ENCODE measurements around the gene PLD6.

PLD6 gene

DNA sequence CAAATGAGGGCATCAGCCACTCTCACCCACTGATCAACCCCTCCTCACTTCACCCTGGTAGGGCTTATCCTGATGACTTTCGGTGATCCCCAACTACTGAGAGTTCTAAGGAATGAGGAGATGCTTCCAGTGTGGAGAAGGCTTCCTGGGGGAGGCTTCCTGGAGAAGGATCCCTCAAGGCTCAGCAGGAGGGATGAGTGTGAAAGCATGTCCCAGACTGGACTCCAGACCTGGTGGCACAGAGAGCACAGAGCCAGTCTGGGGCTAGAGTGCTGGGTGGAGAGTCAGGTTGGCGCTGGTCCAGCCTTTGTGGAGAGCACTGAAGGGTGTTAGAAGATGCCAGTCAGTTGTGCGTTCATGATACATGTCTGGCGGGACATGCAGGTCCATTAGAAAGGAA lies 53.7 kb downstream of the PLD6 start:
- H3K36me3 ChIP-seq (ENCODE audit: control insufficient read depth in 1 of 2, insufficient read depth in 2 of 2, low read length in 2 of 2) = peaks cover 55 to 66% of the 10 kb centered on the region in 2 donors
- no peaks in the 10 kb centered on the region for H3K9me3 ChIP-seq (ENCODE audit: control insufficient read depth in 1 of 2, low read length in 2 of 2)
- H3K4me1 ChIP-seq (ENCODE audit: control insufficient read depth in 1 of 2, insufficient read depth in 2 of 2, low read length in 2 of 2) = peaks cover 0 to 20% of the 10 kb centered on the region in 2 donors
- no peaks in the 10 kb centered on the region for H3K27me3 ChIP-seq (ENCODE audit: low read depth, low read length)
- H3K27ac ChIP-seq (ENCODE audit: low read length) = no peak overlapping the region
- H3K4me3 ChIP-seq (ENCODE audit: low read depth in 1 of 2, low read length in 2 of 2) = no peak overlapping the region

DNA sequence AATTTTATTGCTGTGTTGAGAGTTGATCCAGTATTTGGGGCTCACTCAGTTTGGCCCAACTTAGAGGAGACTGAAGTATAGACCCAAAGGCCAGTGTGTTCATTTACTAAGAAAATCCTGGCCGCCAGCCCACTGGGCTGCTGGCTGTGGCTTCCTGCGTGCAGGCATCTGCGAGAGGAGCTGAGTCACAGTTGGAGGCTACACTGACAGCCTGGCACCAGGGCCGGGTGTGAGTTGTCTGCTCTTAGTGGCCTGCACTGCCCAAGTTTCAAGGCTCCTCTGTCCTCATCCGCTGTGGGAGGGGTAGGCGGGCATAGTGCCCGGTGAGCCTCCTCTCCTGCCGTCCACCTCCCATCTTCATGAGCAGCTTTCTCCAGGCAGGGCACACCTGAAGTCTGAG lies 54.2 kb downstream of the PLD6 start:
- H3K4me1 ChIP-seq (ENCODE audit: control insufficient read depth in 1 of 2, insufficient read depth in 2 of 2, low read length in 2 of 2) = peaks cover 0 to 20% of the 10 kb centered on the region in 2 donors
- no peak overlapping the region for H3K4me3 ChIP-seq (ENCODE audit: low read depth in 1 of 2, low read length in 2 of 2)
- H3K27me3 ChIP-seq (ENCODE audit: low read depth, low read length) = no peaks in the 10 kb centered on the region
- peaks cover 54 to 66% of the 10 kb centered on the region in 2 donors for H3K36me3 ChIP-seq (ENCODE audit: control insufficient read depth in 1 of 2, insufficient read depth in 2 of 2, low read length in 2 of 2)
- H3K9me3 ChIP-seq (ENCODE audit: control insufficient read depth in 1 of 2, low read length in 2 of 2) = no peaks in the 10 kb centered on the region
- no peak overlapping the region for H3K27ac ChIP-seq (ENCODE audit: low read length)

DNA sequence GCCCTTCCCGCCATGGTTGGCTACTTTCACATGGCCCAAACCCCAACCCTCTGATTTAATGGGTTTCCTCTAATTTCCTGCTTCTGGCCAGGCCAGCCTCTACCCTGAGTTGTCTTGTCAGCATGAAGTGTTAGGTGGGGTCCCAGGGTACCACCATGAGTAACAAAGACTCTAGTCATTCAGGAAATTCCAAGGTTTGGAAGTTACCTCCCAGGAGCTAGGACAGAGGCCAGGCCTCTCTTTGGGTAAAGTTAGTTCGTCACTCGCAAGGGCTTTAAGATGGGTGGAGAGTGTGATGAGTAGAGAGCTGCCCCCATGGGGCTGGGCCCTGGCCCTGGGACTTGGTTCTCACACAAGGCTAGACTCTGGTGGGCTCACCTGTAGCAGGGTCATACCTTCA lies 54.6 kb downstream of the PLD6 start:
- Histone ChIP-seq H3K27ac (ENCODE audit: low read length) (no peak overlapping the region), H3K4me3 (ENCODE audit: low read depth in 1 of 2, low read length in 2 of 2) (no peak overlapping the region), H3K27me3 (ENCODE audit: low read depth, low read length) (no peaks in the 10 kb centered on the region), H3K36me3 (ENCODE audit: control insufficient read depth in 1 of 2, insufficient read depth in 2 of 2, low read length in 2 of 2) (peaks cover 54 to 66% of the 10 kb centered on the region in 2 donors), H3K4me1 (ENCODE audit: control insufficient read depth in 1 of 2, insufficient read depth in 2 of 2, low read length in 2 of 2) (peaks cover 0 to 22% of the 10 kb centered on the region in 2 donors), H3K9me3 (ENCODE audit: control insufficient read depth in 1 of 2, low read length in 2 of 2) (no peaks in the 10 kb centered on the region)

DNA sequence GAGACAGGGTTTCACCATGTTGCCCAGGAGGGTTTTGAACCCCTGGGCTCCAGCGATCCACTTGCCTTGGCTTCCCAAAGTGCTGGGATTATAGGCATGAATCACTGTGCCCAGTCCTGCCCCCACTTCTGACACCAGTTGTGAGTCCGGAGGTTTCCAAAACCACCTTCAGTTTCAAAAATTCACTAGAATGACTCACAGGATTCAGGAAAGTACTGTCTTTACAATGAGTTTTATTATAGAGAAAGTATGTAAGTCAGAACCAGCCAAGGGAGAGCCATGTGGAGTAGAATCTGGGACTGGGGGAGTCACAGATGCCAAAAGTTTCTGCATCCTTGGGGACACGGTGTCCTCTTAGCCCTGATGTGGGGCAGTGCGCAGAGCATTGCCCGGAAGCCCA lies 55.1 kb downstream of the PLD6 start:
- Histone ChIP-seq H3K4me1 (ENCODE audit: control insufficient read depth in 1 of 2, insufficient read depth in 2 of 2, low read length in 2 of 2) (peaks cover 0 to 27% of the 10 kb centered on the region in 2 donors), H3K27ac (ENCODE audit: low read length) (no peak overlapping the region), H3K36me3 (ENCODE audit: control insufficient read depth in 1 of 2, insufficient read depth in 2 of 2, low read length in 2 of 2) (peaks cover 52 to 66% of the 10 kb centered on the region in 2 donors), H3K9me3 (ENCODE audit: control insufficient read depth in 1 of 2, low read length in 2 of 2) (no peaks in the 10 kb centered on the region), H3K27me3 (ENCODE audit: low read depth, low read length) (no peaks in the 10 kb centered on the region), H3K4me3 (ENCODE audit: low read depth in 1 of 2, low read length in 2 of 2) (no peak overlapping the region)
